Activated CD4-positive, alpha-beta T cell treated with anti-CD3 and anti-CD28 coated beads, Interleukin-2, Interleukin-6, amounts not matched to agents 100 ng/mL and 50 ng/mL, durations not matched to agents 16 hours and 8 hours (primary cell): Measurements from ENCODE around the gene ANKRD50.

Source experiments
- DNase-seq: peaks from one replicate; pipeline ENCODE4 v3.0.0-alpha.2; 2020

The ANKRD50 gene

GRCh38 chr4:124635331-124635730, 77.2 kb downstream of the ANKRD50 start:
- DNase-seq = no peak

GRCh38 chr4:124633285-124633941, 79.1 kb downstream of the ANKRD50 start:
- DNase-seq = no peak

GRCh38 chr4:124632439-124632838, 80.1 kb downstream of the ANKRD50 start:
- no peak for DNase-seq

GRCh38 chr4:124631760-124632159, 80.8 kb downstream of the ANKRD50 start:
- DNase-seq = peak; percentile 36

- no peak for DNase-seq
Observed at GRCh38 chr4:124629681-124630080, 82.9 kb downstream of the ANKRD50 start.
